ENCODE results near the gene TRIP10.
A peak's percentile ranks its signal among the peaks of the same experiment; 100 is the strongest.
"Not testable (repeated sequence)": the region's sequence is repeated elsewhere in the genome, so short reads cannot be mapped to it uniquely, and the experiment has no call there.

The TRIP10 gene

GRCh38 chr19:6768236-6768785 is 28.8 kb downstream of the TRIP10 start:
- DNase-seq (ENCODE audit: low read depth in 2 of 2): no peak

GRCh38 chr19:6769006-6769619 is 29.6 kb downstream of the TRIP10 start:
- no peak for DNase-seq (ENCODE audit: low read depth in 2 of 2)

- not testable (repeated sequence) for DNase-seq (ENCODE audit: low read depth in 2 of 2)
Measured at GRCh38 chr19:6771648-6772027, 32.2 kb downstream of the TRIP10 start.

- DNase-seq (ENCODE audit: low read depth in 2 of 2): peak; percentile 62 to 65
Measured at GRCh38 chr19:6772028-6772865, 32.8 kb downstream of the TRIP10 start, which contains the start of gene VAV1. Gene VAV1 (plus strand): TSS chr19:6772708. CDS start chr19:6772808, 100 bp downstream.

- DNase-seq (ENCODE audit: low read depth in 2 of 2): no peak
Measured at GRCh38 chr19:6772866-6773322, 33.4 kb downstream of the TRIP10 start.

GRCh38 chr19:6773323-6773931 is 33.9 kb downstream of the TRIP10 start:
- peak; percentile 45 to 66 for DNase-seq (ENCODE audit: low read depth in 2 of 2)

GRCh38 chr19:6774821-6775707 is 35.6 kb downstream of the TRIP10 start:
- DNase-seq (ENCODE audit: low read depth in 2 of 2): no peak

GRCh38 chr19:6776045-6776444 is 36.6 kb downstream of the TRIP10 start:
- not testable (repeated sequence) for DNase-seq (ENCODE audit: low read depth in 2 of 2)

- no peak for DNase-seq (ENCODE audit: low read depth in 2 of 2)
Measured at GRCh38 chr19:6776999-6777398, 37.5 kb downstream of the TRIP10 start.

GRCh38 chr19:6777434-6777833 is 38.0 kb downstream of the TRIP10 start:
- DNase-seq (ENCODE audit: low read depth in 2 of 2): no peak

GRCh38 chr19:6778386-6778785 is 38.9 kb downstream of the TRIP10 start:
- no peak for DNase-seq (ENCODE audit: low read depth in 2 of 2)

- DNase-seq (ENCODE audit: low read depth in 2 of 2): no peak
Measured at GRCh38 chr19:6779206-6779605, 39.7 kb downstream of the TRIP10 start.

GRCh38 chr19:6787393-6787792 is 47.9 kb downstream of the TRIP10 start:
- DNase-seq (ENCODE audit: low read depth in 2 of 2): no peak

GRCh38 chr19:6788896-6789295 is 49.4 kb downstream of the TRIP10 start:
- DNase-seq (ENCODE audit: low read depth in 2 of 2): no peak

- DNase-seq (ENCODE audit: low read depth in 2 of 2): no peak
Measured at GRCh38 chr19:6790194-6791128, 51.0 kb downstream of the TRIP10 start.

- no peak for DNase-seq (ENCODE audit: low read depth in 2 of 2)
Measured at GRCh38 chr19:6791237-6791636, 51.8 kb downstream of the TRIP10 start.

GRCh38 chr19:6793411-6793810 is 53.9 kb downstream of the TRIP10 start:
- DNase-seq (ENCODE audit: low read depth in 2 of 2): no peak

- DNase-seq (ENCODE audit: low read depth in 2 of 2): no peak
Measured at GRCh38 chr19:6793973-6794372, 54.5 kb downstream of the TRIP10 start.

GRCh38 chr19:6794686-6795431 is 55.4 kb downstream of the TRIP10 start:
- no peak for DNase-seq (ENCODE audit: low read depth in 2 of 2)

All from stimulated activated CD4-positive, alpha-beta T cell treated with anti-CD3 and anti-CD28 coated beads, Interleukin-4, amount 100 ng/mL, for 48 hours (primary cell).